Left forelimb (tissue), 1 donor: Measurements from ENCODE around the gene NR2F2.

Source experiments
- DNase-seq: peaks from one replicate; pipeline ENCODE4 v3.0.0-alpha.2; 2018; ENCODE audit warnings: low spot score

The NR2F2 gene

GRCh38 chr15:96330450-96331143 is at the start of gene NR2F2:
NR2F2 (plus strand) TSS chr15:96330700; CDS start chr15:96332106, 1,406 bp downstream.
- DNase-seq, result peak; percentile 94

- peak; percentile 71 for DNase-seq
Measured at GRCh38 chr15:96285305-96285704, 45.2 kb upstream of the NR2F2 start.

DNA sequence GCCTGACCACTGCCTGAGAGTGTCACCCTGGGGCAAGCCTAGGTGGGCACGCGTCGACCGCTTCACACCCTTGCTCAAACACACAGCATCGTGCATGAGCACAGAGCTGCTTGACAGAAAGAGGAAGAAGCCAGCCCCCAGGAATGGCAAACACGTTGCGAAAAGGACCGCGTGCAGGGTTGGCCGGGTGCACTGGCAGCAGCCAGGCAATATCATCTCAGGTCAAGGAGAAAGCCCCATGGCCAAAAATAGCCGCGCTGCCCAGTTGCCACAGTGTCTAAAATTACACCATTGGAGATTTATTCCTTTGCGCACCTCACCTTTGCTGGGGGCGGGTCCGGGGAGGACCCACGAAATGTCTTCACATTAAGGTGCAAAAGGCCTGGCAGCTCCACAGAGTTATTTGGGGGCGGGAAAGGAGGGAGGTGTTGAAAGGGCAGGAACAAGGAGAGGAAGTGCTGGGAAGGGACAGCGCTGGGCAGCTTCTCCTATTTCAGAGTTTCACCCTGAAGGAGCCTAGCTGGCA is 44.7 kb upstream of the NR2F2 start:
- no peak for DNase-seq

DNA sequence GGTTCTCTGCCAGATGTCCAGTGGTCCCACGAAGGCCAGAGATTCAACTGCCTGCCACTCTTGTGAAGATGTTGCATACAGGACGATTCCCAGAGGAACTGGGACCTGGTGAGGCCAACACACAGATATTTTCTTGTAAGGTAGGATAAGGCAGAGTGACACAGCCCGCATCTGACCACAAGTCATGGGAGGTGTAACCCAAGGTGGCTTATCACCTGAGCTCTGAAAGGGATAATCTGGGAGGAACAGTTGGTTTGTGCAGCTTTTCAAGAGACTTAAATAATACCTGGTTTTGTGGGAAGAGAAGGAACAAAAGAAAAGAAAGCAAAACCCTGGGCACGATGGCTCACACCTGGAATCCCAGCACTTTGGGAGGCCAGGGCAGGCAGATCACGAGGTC is 39.8 kb upstream of the NR2F2 start:
- DNase-seq, result no peak

DNA sequence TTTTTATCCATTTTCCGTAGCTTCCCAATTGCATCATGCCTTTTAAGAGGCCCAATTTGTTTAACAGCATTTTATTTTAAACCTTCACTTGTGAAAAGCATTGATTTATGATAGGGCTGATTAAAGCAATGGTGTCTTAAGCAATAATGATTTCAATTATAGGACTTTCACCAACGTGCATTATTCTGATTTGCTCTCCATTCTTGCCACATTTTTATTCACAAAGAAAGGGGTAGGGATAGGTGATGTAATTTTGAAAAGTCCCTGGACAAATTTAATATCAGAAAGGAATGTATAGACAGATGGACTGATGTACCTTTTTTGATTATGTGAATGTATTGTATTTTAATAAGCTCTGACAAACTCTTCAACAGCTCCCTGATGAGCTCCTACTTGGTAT is 37.9 kb upstream of the NR2F2 start:
- DNase-seq, result no peak

DNA sequence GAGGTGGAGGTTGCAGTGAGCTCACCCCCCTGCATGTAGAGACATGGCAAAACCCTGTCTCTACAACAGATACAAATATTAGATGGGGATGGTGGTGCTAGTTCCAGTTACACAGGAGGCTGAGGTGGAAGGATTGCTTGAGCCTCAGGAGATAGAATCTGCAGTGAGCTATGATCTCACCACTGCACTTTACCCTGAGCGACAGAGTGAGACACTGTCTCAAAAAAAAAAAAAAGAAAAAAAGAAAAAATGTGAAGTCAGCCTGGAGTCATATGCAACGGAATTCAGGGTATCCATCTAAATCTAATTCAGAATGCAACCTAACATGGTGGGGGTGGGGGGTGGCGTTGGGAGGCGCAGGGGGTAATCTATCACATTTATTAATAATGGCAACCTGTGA is 37.1 kb upstream of the NR2F2 start:
- no peak for DNase-seq

DNA sequence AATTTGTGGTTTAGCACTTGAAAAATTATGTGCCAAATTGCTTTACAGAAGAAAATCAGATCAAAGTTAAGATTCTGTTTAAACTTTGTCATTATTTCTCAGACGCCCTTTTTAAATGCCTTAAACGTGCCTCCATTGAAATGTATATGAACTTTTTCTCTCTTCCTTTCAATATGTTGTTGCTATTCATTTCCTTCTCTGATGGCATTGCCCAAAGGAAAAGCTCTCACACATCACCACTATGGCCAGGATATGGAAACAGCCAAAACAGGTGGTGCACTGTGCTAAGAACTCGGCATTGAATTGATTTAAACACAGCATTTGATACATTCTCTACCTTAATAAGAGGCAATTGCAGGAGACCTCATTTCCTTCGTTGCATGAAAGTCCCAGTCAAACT is 35.7 kb upstream of the NR2F2 start:
- no peak for DNase-seq

DNA sequence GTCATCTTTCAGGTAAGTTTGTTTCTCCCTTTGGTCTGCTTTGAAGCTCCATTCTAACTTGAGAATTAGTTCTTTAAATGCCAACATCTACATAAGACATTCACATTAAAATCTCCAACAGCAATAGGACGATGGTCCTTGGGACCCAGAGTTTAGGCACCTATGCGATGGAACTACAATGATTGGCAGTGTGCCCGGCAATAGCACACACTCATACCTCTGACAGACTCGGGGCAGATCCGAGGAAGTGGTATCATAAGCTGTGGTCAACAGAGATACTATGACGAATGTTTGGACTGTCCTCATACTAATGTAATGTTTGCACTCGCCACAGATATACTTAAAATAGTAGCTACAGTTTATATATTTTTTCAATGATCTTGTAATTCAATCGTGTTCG is 34.2 kb upstream of the NR2F2 start:
- DNase-seq, result no peak

GRCh38 chr15:96297783-96298182 is 32.7 kb upstream of the NR2F2 start:
- no peak for DNase-seq

GRCh38 chr15:96298217-96298616 is 32.3 kb upstream of the NR2F2 start:
- DNase-seq, result no peak

- no peak for DNase-seq
Measured at GRCh38 chr15:96300836-96301235, 29.7 kb upstream of the NR2F2 start.

DNA sequence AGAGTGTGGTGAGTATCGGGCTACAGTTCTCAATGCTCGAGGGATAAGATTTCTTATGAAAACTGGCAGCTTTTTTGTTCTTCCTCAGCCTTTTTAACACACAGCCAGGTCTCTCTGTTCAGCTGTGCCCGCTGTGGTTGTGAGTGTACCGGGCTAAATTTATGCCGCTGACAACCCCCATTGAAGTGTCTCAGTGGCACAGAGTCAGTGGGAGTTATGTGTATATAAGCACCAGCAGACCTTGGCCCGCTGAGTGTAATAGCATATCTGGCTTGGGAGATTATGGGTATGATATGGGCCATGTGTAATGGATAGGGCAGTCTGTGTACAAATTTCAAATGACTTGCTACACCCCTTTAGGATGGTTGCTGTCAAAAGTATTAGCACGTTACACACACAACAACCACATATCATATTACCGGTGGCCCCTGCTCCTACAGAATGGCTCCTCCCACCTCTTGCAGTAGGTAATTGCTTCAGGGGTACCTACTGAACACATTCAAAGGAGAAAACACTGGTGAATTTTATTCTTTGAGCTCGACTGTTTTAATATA is 26.9 kb upstream of the NR2F2 start:
- no peak for DNase-seq

DNA sequence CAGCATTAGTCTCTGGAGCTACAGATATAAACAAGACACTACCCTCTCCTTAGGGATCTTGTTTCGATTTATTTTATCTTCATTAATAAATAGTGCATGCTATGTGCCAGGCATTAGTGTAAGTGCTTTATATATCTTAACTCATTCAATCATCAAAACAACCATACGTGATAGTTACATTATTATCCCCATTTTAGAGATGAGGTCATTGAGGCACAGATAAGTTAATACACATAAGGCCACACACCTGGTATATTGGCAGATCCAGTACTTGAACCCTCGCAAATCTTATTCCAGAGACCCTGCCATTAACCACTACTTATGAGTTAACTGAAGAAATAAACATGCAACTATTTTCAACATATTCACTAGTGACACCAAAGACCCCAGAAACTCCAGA is 25.7 kb upstream of the NR2F2 start:
- DNase-seq, result no peak

- DNase-seq, result no peak
Measured at GRCh38 chr15:96306321-96306720, 24.2 kb upstream of the NR2F2 start.

DNA sequence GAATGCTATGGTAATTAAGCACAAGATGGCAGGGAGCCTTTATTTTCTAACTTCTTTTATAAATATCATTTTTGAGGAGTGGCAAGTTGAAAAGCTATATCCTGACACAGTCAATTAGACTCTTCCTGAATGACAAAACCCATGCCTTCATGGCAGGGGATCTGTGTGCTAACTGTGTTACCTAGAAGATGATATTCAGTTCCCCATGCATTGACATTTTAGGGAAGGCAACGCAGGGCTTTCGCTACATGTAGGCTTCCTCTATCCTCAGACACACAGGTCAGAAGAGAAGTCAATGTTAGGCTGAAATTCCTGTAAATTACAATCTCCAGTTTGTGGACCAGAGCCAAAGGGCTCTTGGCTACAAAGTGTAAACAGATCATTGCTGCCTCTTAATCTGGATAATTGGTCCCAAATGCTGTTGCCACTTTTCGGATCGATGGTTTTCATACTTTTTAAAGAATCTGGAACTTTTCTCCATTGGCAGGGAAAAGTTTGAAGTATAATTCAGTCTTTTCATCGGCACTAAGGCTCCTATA is 22.6 kb upstream of the NR2F2 start:
- no peak for DNase-seq

GRCh38 chr15:96309143-96309660 is 21.3 kb upstream of the NR2F2 start:
- no peak for DNase-seq

GRCh38 chr15:96311256-96311955 is 19.1 kb upstream of the NR2F2 start:
- no peak for DNase-seq

DNA sequence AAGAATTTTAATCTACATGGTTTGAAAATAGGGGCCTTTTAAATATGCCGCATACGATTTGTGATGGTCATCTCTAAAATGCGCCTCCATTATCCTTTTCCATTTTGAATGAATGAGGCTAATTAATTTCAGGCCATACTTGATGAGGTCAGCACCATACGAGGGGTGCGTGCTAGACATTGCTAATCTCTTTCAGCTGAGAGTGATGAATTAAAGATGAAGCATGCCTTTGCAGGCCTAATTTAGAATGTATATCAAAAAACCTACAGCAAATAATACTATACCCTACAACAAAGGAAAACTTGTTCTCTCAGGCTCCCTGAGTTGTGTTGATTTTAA is 18.6 kb upstream of the NR2F2 start:
- DNase-seq, result no peak

GRCh38 chr15:96312641-96313335 is 17.7 kb upstream of the NR2F2 start:
- no peak for DNase-seq

DNA sequence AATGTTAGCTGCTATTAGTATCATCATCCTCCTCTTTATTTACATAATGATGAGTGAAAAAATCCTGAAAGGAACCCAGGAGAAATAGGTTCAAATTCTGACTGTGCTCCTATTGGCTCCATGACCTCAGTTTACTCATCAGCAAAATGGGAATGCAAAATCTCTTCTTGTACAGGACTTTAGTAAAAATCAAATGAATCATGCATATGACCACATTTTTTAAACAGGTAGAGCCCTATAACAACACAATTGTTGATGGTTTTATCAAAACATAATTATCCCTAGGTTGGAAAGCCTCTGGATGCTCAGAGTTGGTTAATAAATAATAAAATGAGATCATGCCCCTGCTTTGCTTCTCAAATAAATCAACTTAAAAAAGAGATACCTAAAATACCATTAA is 16.0 kb upstream of the NR2F2 start:
- DNase-seq, result no peak

- no peak for DNase-seq
Measured at GRCh38 chr15:96314963-96315362, 15.5 kb upstream of the NR2F2 start.

GRCh38 chr15:96316953-96317629 is 13.4 kb upstream of the NR2F2 start:
- DNase-seq, result no peak
